NCI-H82 (cell line): Measurements from ENCODE around the gene MAGEC3.

Experiments
- DNase-seq: peaks from one replicate; lab custom pipeline; 2025; lab: John Stamatoyannopoulos, UW

Gene MAGEC3

GRCh38 chrX:141947350-141947749, 109.2 kb downstream of the MAGEC3 start:
- no peak for DNase-seq
